ENCODE results near the gene SRSF1. TPM values are rescaled to one million over a fixed set of nuclear protein-coding genes. Genes with fewer than 3 reads are reported as not detected.

The SRSF1 gene
- total and polyA plus RNA-seq, 10 donors: 65.8 to 213 (median 172) TPM

- intact Hi-C loops (cut with DNase I; ENCODE audit: low total_unique reads): loop anchor here (2.0 to 10.0 kb wide), 3 partner anchors 85 to 141 kb away; partner anchors contain the start of gene DYNLL2
- H3K4me3 ChIP-seq: no peak overlapping the region
- 85 to 92% (median 88%) methylated on average over 1 of the region's 1 CpG for WGBS, 5 donors
- peaks cover 0 to 80% (median 42%) of the 10 kb centered on the region in 6 donors for H3K36me3 ChIP-seq
- TF ChIP-seq CTCF (IDR thresholded peaks at IDR 0.05 in 8 of 11, conservative IDR thresholded peaks at IDR 0.05 in 3 of 11) (peak; percentile 62 to 90 (median 85)), POLR2AphosphoS5 (IDR thresholded peaks at IDR 0.05) (no peak)
- no peak for DNase-seq
- H3K27me3 ChIP-seq (replicated peaks in 1 of 7): no peaks in the 10 kb centered on the region
- H3K27ac ChIP-seq: peak overlapping the region in 1 of 8 donors; percentile 19
- no peaks in the 10 kb centered on the region for H3K9me3 ChIP-seq
- H3K4me1 ChIP-seq: peaks cover 11 to 77% (median 56%) of the 10 kb centered on the region in 6 donors
These were observed 7.5 kb downstream of the SRSF1 start for GRCh38 chr17:57999496-58000017.

- Histone ChIP-seq H3K4me1 (peaks cover 6 to 77% (median 54%) of the 10 kb centered on the region in 6 donors), H3K9me3 (no peaks in the 10 kb centered on the region), H3K27me3 (replicated peaks in 1 of 7) (no peaks in the 10 kb centered on the region), H3K27ac (peak overlapping the region in 1 of 8 donors; percentile 19), H3K36me3 (peaks cover 0 to 75% (median 37%) of the 10 kb centered on the region in 6 donors), H3K4me3 (no peak overlapping the region)
- DNase-seq: no peak
- intact Hi-C loops (cut with DNase I; ENCODE audit: low total_unique reads): loop anchor here (2.0 to 5.0 kb wide), 2 partner anchors 107 to 140 kb away; no protein-coding TSS in a partner anchor
- TF ChIP-seq POLR2A (IDR thresholded peaks at IDR 0.05) (no peak), CTCF (IDR thresholded peaks at IDR 0.05 in 8 of 11, conservative IDR thresholded peaks at IDR 0.05 in 3 of 11) (no peak), POLR2AphosphoS5 (IDR thresholded peaks at IDR 0.05) (no peak)
These were observed 8.0 kb downstream of the SRSF1 start for GRCh38 chr17:57999010-57999495.

GRCh38 chr17:57997085-57997809 lies 9.8 kb downstream of the SRSF1 start:
- no peak overlapping the region for H3K4me3 ChIP-seq
- TF ChIP-seq CTCF (IDR thresholded peaks at IDR 0.05 in 8 of 11, conservative IDR thresholded peaks at IDR 0.05 in 3 of 11): no peak
- no peak for TF ChIP-seq POLR2A (IDR thresholded peaks at IDR 0.05)
- H3K27me3 ChIP-seq (replicated peaks in 1 of 7): no peaks in the 10 kb centered on the region
- no peaks in the 10 kb centered on the region for H3K9me3 ChIP-seq
- no peak for DNase-seq
- 93 to 96% (median 94%) methylated on average over 3 of the region's 3 CpGs for WGBS, 5 donors
- H3K27ac ChIP-seq: no peak overlapping the region
- H3K4me1 ChIP-seq: peaks cover 9 to 77% (median 53%) of the 10 kb centered on the region in 6 donors
- H3K36me3 ChIP-seq: peaks cover 0 to 56% (median 20%) of the 10 kb centered on the region in 6 donors
- intact Hi-C loops (cut with DNase I; ENCODE audit: low total_unique reads): loop anchor here (5.0 kb wide), 1 partner anchor 105 kb away; no protein-coding TSS in a partner anchor
